ENCODE measurements around the gene NSUN2.

The NSUN2 gene

DNA sequence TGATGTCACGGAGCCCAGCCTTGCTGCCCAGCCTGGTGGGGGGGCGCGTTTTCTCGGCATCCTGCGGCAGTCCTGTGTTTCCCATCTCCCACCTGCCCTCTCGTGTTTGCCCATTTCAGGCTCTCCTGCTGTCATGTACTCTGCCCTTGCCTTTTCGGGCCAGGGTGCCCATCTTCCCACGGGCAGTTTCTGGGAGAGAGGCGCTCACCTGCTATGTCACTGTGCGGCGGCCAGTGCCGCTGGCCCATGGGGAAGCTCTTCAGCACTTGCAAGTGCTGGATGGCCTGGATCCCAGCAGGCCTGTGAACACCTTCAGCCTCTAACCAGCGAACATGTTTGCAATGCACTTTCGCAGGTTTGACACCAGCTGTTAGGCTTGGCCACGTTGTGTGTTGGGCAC, 33.9 kb upstream of the NSUN2 start:
- DNase-seq (ENCODE audit: low read depth), result no peak
- no peak overlapping the region for H3K4me3 ChIP-seq (ENCODE audit: low read depth, low read length)
- TF ChIP-seq, protein P1, sequence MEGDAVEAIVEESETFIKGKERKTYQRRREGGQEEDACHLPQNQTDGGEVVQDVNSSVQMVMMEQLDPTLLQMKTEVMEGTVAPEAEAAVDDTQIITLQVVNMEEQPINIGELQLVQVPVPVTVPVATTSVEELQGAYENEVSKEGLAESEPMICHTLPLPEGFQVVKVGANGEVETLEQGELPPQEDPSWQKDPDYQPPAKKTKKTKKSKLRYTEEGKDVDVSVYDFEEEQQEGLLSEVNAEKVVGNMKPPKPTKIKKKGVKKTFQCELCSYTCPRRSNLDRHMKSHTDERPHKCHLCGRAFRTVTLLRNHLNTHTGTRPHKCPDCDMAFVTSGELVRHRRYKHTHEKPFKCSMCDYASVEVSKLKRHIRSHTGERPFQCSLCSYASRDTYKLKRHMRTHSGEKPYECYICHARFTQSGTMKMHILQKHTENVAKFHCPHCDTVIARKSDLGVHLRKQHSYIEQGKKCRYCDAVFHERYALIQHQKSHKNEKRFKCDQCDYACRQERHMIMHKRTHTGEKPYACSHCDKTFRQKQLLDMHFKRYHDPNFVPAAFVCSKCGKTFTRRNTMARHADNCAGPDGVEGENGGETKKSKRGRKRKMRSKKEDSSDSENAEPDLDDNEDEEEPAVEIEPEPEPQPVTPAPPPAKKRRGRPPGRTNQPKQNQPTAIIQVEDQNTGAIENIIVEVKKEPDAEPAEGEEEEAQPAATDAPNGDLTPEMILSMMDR (IDR thresholded peaks at IDR 0.05; ENCODE audit: low read depth, low read length, missing control alignments), result no peak

DNA sequence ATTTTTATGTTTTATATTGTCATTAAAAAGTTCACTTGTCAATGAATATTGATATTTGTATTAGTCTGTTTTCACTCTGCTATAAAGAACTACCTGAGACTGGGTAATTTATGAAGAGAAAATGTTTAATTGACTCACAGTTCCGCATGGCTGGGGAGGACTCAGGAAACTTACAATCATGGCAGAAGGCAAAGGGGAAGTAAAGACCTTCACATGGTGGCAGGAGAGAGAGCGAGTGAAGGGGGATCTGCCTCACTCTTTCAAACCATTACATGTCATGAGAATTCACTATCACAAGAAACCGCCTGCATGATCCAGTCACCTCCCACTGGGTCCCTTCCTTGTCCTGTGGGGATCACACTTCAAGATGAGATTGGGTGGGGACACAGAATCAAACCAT, 27.8 kb upstream of the NSUN2 start:
- H3K4me3 ChIP-seq (ENCODE audit: low read depth, low read length), result peak overlapping the region; percentile 14; the same call in 1 of the 2 replicates
- no peak for DNase-seq (ENCODE audit: low read depth)
- TF ChIP-seq, protein P1 (IDR thresholded peaks at IDR 0.05; ENCODE audit: low read depth, low read length, missing control alignments), result no peak

DNA sequence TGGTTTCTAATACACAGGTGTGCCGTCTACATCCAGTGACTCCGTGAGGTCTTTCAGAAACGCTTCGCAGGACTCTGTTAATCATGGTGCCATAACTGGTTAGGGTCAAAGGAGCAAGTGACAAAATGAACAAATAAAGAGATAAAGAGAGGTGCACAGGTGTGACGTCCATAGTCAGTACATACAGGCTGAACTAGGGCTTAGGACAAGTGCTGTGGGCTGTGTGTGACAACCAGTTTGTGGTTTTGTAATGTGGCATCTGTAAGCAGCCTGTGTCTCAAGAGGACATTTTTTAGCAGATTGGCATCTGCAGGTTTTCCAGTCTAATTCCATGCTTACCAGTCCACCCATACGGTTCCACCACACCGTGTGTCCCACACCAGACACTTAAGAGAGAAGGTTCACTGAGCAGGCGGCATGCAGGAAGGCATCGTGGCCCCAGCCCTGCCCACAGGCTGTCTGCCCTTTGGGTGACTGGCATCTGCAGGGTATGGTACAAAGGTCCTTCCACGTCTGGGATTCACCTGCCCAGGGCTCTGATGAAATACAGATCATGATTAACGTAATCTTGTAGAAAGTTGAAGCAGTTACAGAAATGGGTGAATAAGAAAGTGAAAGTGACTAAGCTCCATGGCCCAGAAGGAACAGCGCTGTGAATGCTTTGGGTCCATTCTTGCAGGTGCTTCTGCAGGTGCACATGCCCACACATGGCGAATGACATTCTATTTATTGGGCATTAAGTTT, 27.3 kb upstream of the NSUN2 start:
- DNase-seq (ENCODE audit: low read depth), result peak; percentile 42
- peak overlapping the region; percentile 14 for H3K4me3 ChIP-seq (ENCODE audit: low read depth, low read length)
- TF ChIP-seq, protein P1 (IDR thresholded peaks at IDR 0.05; ENCODE audit: low read depth, low read length, missing control alignments), result no peak

DNA sequence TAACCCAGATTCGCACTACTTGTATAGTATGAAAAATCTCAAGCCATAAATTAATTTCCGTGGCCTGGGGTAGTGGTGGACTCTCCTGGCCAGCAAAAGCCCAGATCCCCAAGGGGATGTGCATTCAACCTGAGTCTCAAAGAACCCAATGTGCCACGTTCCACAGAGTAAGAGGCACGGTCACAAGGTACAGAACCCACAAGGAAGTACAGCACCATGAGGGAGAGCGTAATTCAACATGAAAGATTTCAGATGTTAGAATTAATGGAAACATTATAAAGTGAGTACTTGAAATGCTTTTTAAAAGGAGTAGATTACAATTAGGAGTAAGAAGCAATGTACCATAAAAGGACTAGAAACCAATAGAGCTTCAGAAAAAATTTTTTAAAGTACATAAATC, 23.8 kb upstream of the NSUN2 start:
- DNase-seq (ENCODE audit: low read depth), result no peak
- no peak overlapping the region for H3K4me3 ChIP-seq (ENCODE audit: low read depth, low read length)

DNA sequence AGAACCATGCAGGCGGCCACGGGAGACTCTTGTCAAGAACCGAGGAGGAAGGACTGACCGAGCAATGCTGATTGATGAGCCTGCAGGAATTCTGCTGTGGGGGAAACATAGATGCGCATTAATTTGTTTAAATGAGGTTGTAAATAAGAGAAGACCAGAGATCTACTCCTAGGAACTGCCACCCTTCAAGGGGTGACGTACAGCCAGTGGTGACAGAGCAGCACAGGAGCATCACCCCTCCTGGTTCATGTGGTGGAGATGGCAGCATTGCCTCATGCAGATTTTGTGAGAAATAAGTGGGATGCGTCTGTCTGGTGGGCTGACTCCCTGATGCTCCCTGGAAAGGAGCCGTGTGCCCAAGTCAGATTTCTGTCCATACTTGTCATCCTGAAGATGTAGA, 22.6 kb upstream of the NSUN2 start:
- no peak overlapping the region for H3K4me3 ChIP-seq (ENCODE audit: low read depth, low read length)
- TF ChIP-seq, protein P1 (IDR thresholded peaks at IDR 0.05; ENCODE audit: low read depth, low read length, missing control alignments), result no peak
- DNase-seq (ENCODE audit: low read depth), result no peak

More for the DNA sequence above, 23.8 kb upstream of the NSUN2 start:
- TF ChIP-seq, protein P1 (IDR thresholded peaks at IDR 0.05; ENCODE audit: low read depth, low read length, missing control alignments), result no peak

DNA sequence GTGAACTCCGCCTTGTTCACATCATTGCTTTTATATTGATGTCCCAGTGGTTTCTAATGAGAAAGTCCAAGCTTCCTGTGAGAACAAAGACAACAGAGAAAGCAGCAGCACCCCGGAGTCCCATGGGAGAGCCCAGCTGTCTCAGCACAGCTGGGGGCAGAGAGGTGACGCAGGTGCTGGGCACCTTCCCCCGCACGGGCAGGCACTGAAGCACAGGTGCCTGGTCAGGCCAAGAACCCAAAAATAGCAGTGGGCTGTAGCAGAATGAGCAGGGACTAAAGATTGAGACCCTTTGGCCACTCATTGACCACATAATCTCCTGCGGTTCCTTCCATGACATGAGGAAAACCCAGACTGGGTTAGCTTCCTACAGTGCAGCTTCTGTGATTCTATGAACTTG, 19.2 kb upstream of the NSUN2 start:
- DNase-seq (ENCODE audit: low read depth), result no peak
- TF ChIP-seq, protein P1 (IDR thresholded peaks at IDR 0.05; ENCODE audit: low read depth, low read length, missing control alignments), result no peak
- no peak overlapping the region for H3K4me3 ChIP-seq (ENCODE audit: low read depth, low read length)

DNA sequence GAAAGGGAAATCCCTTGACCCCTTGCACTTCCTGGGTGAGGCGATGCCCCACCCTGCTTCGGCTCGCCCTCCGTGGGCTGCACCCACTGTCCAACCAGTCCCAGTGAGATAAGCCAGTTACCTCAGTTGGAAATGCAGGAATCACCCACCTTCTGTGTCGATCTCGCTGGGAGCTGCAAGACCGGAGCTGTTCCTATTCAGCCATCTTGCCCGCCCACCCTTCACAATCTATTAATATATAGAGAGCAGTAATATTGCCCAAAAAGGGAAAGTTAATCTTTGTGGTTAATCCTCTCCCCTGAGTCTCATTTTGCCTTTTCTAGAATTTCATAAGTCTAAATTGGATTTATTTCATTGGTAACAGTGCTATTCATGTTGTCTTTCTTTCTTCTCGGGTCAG, 16.8 kb upstream of the NSUN2 start:
- no peak overlapping the region for H3K4me3 ChIP-seq (ENCODE audit: low read depth, low read length)
- DNase-seq (ENCODE audit: low read depth), result no peak
- TF ChIP-seq, protein P1 (IDR thresholded peaks at IDR 0.05; ENCODE audit: low read depth, low read length, missing control alignments), result no peak
